Measurements from ENCODE around the gene FAM107B.

The FAM107B gene

DNA sequence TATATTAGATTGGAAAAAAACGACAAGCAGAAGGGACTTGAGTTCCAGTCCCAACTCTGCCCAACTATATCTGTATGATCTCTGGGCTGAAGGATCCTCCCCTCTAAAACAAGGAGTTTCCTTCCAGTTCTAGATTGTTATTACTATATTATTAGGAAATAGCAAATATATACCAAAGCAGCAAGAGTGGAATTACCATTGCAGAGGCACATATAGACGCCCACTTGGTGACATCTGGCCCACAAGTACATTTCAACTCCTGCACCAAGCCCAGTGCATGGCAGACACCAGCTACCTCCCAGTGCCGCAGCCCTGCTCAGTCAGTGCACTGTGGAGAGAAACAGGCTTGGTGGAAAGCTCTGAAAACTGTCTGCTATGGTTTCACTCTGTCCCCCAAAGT is 201.9 kb downstream of the FAM107B start:
- DNase-seq, result no peak

DNA sequence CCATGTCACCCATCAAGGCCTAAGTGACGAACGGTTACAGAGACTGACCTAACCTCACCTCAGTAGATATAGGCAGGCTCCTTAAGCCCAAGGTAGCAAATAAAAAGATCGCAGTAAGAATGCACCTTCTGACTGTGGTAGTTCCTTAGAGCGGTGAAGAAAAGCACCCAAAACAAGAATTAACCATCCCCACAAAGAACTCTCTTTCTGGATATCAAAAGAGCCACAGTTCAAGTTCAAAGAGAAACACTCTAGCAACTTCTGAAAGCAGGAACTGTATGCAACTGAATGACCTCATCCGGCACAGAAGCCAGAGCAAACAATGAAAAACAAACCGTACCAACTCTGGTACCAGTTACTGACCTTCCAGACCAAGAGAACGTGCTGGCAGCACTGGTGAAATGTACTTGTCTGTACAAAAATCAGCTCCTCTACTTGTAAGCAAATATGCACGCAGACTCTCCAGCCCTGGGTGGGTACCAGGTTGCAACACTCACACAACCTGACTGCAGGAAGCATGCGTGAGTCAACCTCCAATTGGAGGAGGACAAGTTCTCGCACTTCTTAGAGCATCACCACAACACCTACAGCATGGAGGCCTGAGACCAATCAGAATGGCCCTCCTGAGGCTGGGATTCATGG is 202.7 kb downstream of the FAM107B start:
- peak; percentile 68 for DNase-seq

DNA sequence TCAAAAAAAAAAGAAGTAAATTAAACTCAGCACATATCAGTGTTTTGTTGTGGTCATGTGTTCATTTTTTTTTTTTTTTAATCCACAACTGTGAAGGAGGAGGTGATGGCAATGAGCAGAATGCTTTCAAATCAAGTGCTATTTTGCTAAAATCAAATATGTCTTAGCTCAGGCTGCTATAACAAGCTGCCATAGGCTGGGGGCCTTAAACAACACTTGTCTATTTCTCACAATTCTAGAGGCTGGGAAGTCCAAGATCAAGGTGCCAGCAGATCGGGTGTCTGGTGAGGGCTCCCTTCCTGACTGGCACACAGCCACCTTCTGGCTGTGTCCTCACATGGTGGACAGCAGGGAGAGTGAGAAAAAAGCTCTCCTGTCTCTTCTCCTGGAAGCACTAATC is 203.9 kb downstream of the FAM107B start:
- no peak for DNase-seq

- DNase-seq, result no peak
These were observed 205.2 kb downstream of the FAM107B start for GRCh38 chr10:14569274-14570060.

DNA sequence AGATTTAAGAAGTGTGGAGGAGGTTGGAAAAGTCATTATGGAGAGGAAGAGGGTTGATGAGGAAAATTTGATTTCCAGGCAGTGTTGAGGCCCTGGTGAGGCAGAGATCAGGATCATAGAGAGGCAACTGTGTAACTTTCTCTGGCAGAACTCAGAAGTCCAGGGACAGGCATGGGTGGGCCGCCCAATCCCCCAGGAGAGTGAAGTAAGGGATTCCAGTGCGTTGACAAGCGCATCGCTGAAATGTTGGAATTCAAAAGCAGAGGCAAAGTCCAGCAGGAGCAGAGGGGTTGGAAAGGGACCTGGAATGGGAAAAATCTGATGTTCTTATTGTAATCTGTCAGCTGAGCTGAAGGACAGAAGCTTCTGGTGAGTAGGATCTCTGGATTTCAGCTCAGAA is 207.3 kb downstream of the FAM107B start:
- DNase-seq, result no peak

- DNase-seq, result no peak
These were observed 208.2 kb downstream of the FAM107B start for GRCh38 chr10:14566498-14566897.

GRCh38 chr10:14565199-14565598 is 209.5 kb downstream of the FAM107B start:
- DNase-seq, result no peak

GRCh38 chr10:14564268-14564744 is 210.4 kb downstream of the FAM107B start:
- DNase-seq, result no peak

GRCh38 chr10:14563359-14563940 is 211.2 kb downstream of the FAM107B start:
- no peak for DNase-seq

DNA sequence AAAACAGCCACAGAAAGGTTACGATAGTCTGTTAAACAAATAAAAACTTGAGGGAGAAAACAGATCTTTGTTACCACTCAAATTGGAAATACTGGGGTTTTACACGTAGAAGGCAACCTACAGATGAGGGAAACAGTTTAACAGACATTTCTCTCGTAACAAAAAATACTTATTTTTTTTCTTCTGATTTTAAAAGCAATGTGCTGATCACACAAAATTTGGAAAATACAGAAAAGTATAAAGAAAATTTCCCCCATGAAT is 211.7 kb downstream of the FAM107B start:
- DNase-seq, result no peak

- DNase-seq, result no peak
These were observed 212.2 kb downstream of the FAM107B start for GRCh38 chr10:14562218-14563075.

GRCh38 chr10:14560791-14561765 is 213.6 kb downstream of the FAM107B start:
- peak; percentile 44 for DNase-seq

DNA sequence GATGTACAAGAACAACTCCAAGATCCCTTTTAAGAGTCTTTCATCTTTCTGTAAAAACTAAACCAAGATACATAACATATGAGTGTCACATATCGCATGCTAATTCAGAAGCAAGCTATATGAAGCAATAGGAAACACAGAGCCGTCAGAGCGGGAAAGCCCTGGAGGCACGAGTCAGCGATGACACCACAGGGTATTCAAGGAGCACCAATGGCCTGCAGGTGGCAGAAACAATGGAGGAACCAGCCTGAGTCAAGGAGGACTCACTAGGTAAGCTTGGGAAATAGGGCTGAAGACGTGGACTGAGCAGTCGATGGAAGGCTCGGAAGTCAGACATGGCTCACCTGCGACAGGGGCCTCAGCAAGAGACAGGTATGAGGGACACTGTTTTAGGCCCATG is 214.4 kb downstream of the FAM107B start:
- DNase-seq, result peak; percentile 85

GRCh38 chr10:14558025-14558424 is 216.7 kb downstream of the FAM107B start:
- DNase-seq, result no peak

DNA sequence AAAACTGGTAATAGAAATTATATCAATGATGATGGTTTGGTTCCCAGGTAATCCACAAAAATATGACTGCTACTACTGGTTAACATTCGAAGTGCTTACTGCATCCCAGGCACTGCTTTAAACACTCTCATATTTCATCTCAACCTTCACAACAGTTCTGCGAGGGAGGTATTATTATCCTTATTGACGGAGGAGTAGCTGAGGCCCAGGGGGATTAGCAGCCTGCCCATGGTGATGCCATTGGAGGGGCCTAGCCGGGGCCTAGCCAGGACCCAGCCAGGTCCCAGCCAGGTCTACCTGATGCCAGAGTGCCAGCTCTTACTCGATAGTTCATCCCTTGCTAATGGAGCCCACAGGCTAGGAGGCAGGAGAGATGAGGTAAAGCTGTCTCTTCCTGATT is 217.1 kb downstream of the FAM107B start:
- DNase-seq, result no peak

- no peak for DNase-seq
These were observed 218.3 kb downstream of the FAM107B start for GRCh38 chr10:14556285-14556956.

DNA sequence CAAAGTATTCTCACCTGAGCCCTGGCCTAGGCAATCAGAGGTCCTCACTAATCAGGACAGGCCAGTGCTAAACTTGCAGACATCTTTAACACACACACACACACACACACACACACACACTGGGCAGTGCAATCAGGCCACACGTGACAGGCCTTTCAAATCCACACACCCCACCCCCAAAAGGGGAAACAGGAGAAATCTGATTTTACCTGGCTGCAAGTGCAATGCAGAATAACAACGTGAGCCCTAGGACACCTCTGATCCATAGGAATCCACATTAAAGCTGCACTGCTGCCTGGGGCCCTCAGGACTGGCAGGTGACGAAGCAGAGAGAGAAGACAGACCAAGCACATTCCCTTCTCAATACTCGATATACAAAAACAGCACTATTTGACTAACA is 218.9 kb downstream of the FAM107B start:
- DNase-seq, result no peak

DNA sequence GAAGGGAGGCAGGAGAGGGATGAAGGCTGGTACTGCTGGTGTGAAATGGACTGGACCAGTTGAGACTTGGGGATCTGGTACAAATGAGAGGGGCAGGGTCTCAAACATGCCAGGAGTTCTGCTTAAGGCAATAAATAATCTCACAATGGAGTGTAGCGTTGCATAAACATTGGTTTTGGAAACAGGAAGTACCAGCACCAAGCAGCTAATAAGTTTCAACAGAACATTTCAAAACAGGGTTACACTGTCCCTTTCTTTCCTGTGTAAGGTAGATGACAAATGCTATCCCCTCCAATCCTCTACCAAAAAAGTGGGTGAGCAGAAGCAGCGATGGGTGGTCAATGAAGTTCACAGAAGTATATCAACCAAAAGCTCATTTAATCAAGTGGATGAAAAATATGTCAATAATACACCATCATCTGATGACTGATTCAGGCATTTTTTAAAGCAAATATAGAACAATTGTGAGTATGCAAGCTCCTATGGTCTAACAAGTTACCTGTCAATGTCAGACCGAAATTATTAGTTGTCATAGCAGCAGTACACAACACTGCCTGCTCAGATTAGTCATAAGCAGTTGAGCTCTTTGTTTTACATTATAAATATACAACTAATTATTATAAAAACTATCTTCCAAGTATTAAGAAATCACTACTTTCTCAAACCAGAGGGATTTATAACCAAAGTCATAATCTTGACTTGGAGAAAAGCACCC is 220.0 kb downstream of the FAM107B start:
- no peak for DNase-seq

GRCh38 chr10:14554091-14554490 is 220.6 kb downstream of the FAM107B start:
- DNase-seq, result no peak

- no peak for DNase-seq
These were observed 221.2 kb downstream of the FAM107B start for GRCh38 chr10:14553448-14553847.

DNA sequence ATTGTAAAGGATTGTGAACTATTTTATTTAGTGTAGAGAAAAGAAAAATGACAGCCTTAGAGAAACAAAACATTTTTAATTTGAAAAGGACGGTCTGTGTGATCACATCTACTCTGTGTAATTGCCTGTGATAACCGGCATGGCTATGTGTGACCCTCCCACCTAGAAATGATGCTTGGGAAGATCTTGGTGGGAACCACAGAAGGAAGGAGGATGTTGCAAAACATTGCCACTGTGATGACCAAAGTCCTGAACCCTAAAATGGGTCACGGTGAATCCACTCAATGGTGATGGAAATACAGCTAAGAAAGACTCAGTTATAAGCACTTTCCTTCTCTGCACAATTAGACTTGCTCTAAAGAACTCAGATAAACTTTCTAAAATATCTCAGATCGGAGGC is 222.7 kb downstream of the FAM107B start:
- DNase-seq, result no peak
